ENCODE data around the gene FAM168B. TPM values are rescaled to one million over a fixed set of nuclear protein-coding genes. Genes with fewer than 3 reads are reported as not detected.
"Not testable (repeated sequence)": the region's sequence is repeated elsewhere in the genome, so short reads cannot be mapped to it uniquely, and the experiment has no call there.

FAM168B gene
- total RNA-seq, 1 donor from 2014 or later = 154 TPM

- H3K27ac Mint-ChIP-seq (ENCODE audit: unreplicated experiment) = no peak overlapping the region
- no peak for TF ChIP-seq CTCF (conservative IDR thresholded peaks at IDR 0.05)
- no peaks in the 10 kb centered on the region for H3K27me3 Mint-ChIP-seq (ENCODE audit: low read depth)
- no peak for DNase-seq (ENCODE audit: low read depth, low spot score)
- peaks cover 18% of the 10 kb centered on the region for H3K4me1 Mint-ChIP-seq
- H3K4me3 Mint-ChIP-seq = no peak overlapping the region
- peaks cover 14% of the 10 kb centered on the region for H3K36me3 Mint-ChIP-seq (ENCODE audit: low read depth)
- H3K9me3 Mint-ChIP-seq = no peaks in the 10 kb centered on the region
Measured at GRCh38 chr2:131077966-131078365, 15.3 kb downstream of the FAM168B start.

- H3K36me3 Mint-ChIP-seq (ENCODE audit: low read depth) = peaks cover 14% of the 10 kb centered on the region
- H3K9me3 Mint-ChIP-seq = no peaks in the 10 kb centered on the region
Measured at GRCh38 chr2:131077182-131077846, 15.9 kb downstream of the FAM168B start.

GRCh38 chr2:131076707-131077106, 16.6 kb downstream of the FAM168B start:
- TF ChIP-seq CTCF (conservative IDR thresholded peaks at IDR 0.05) = no peak
- peaks cover 18% of the 10 kb centered on the region for H3K36me3 Mint-ChIP-seq (ENCODE audit: low read depth)
- H3K4me3 Mint-ChIP-seq = no peak overlapping the region
- H3K9me3 Mint-ChIP-seq = no peaks in the 10 kb centered on the region
- no peak for DNase-seq (ENCODE audit: low read depth, low spot score)
- no peak overlapping the region for H3K27ac Mint-ChIP-seq (ENCODE audit: unreplicated experiment)
- peaks cover 18% of the 10 kb centered on the region for H3K4me1 Mint-ChIP-seq
- no peaks in the 10 kb centered on the region for H3K27me3 Mint-ChIP-seq (ENCODE audit: low read depth)

More at GRCh38 chr2:131077182-131077846, 15.9 kb downstream of the FAM168B start:
- peaks cover 18% of the 10 kb centered on the region for H3K4me1 Mint-ChIP-seq
- peak overlapping the region; percentile 30 for H3K27ac Mint-ChIP-seq (ENCODE audit: unreplicated experiment)
- no peak overlapping the region for H3K4me3 Mint-ChIP-seq
- no peaks in the 10 kb centered on the region for H3K27me3 Mint-ChIP-seq (ENCODE audit: low read depth)
- TF ChIP-seq CTCF (conservative IDR thresholded peaks at IDR 0.05) = no peak
- DNase-seq (ENCODE audit: low read depth, low spot score) = no peak

GRCh38 chr2:131075578-131075977, 17.7 kb downstream of the FAM168B start:
- H3K4me3 Mint-ChIP-seq; H3K27me3 Mint-ChIP-seq (ENCODE audit: low read depth); DNase-seq (ENCODE audit: low read depth, low spot score); H3K9me3 Mint-ChIP-seq: not testable (repeated sequence)
- Mint-ChIP-seq H3K36me3 (ENCODE audit: low read depth) (peaks cover 18% of the 10 kb centered on the region), H3K4me1 (peaks cover 18% of the 10 kb centered on the region), H3K27ac (ENCODE audit: unreplicated experiment) (peak overlapping the region; percentile 16)

- H3K36me3 Mint-ChIP-seq (ENCODE audit: low read depth) = peaks cover 22% of the 10 kb centered on the region
- H3K27ac Mint-ChIP-seq (ENCODE audit: unreplicated experiment); DNase-seq (ENCODE audit: low read depth, low spot score); H3K9me3 Mint-ChIP-seq; H3K4me3 Mint-ChIP-seq; H3K27me3 Mint-ChIP-seq (ENCODE audit: low read depth): not testable (repeated sequence)
- peaks cover 22% of the 10 kb centered on the region for H3K4me1 Mint-ChIP-seq
Measured at GRCh38 chr2:131068172-131068571, 25.1 kb downstream of the FAM168B start.

- DNase-seq (ENCODE audit: low read depth, low spot score) = no peak
- Mint-ChIP-seq H3K9me3 (no peaks in the 10 kb centered on the region), H3K36me3 (ENCODE audit: low read depth) (peaks cover 22% of the 10 kb centered on the region), H3K27ac (ENCODE audit: unreplicated experiment) (no peak overlapping the region), H3K27me3 (ENCODE audit: low read depth) (no peaks in the 10 kb centered on the region), H3K4me3 (no peak overlapping the region), H3K4me1 (peaks cover 22% of the 10 kb centered on the region)
- TF ChIP-seq CTCF (conservative IDR thresholded peaks at IDR 0.05) = no peak
Measured at GRCh38 chr2:131067465-131068125, 25.7 kb downstream of the FAM168B start.
